Measurements from ENCODE around the gene FURIN.

FURIN gene

GRCh38 chr15:90930861-90931574 lies 62.6 kb downstream of the FURIN start:
- in situ Hi-C loops (cut with MboI; ENCODE audit: low sequenced_read_pairs, unreplicated experiment), result no loop called here
- DNase-seq (ENCODE audit: low spot score), result no peak
- no peak for TF ChIP-seq CTCF (IDR thresholded peaks at IDR 0.05; ENCODE audit: borderline replicate concordance, control extremely low read depth, extremely low read depth, insufficient read depth, missing control alignments)

GRCh38 chr15:90931575-90931827 lies 63.1 kb downstream of the FURIN start:
- in situ Hi-C loops (cut with MboI; ENCODE audit: low sequenced_read_pairs, unreplicated experiment), result no loop called here
- TF ChIP-seq CTCF (IDR thresholded peaks at IDR 0.05; ENCODE audit: borderline replicate concordance, control extremely low read depth, extremely low read depth, insufficient read depth, missing control alignments), result no peak
- no peak for DNase-seq (ENCODE audit: low spot score)

- in situ Hi-C loops (cut with MboI; ENCODE audit: low sequenced_read_pairs, unreplicated experiment), result no loop called here
- TF ChIP-seq CTCF (IDR thresholded peaks at IDR 0.05; ENCODE audit: borderline replicate concordance, control extremely low read depth, extremely low read depth, insufficient read depth, missing control alignments), result peak; percentile 94
- DNase-seq (ENCODE audit: low spot score), result peak; percentile 90
These were observed 63.7 kb downstream of the FURIN start, which contains the start of gene HDDC3 for GRCh38 chr15:90931828-90932659. Gene HDDC3 (minus strand): TSS chr15:90932549. CDS start chr15:90932540, 9 bp downstream.

- no peak for TF ChIP-seq CTCF (IDR thresholded peaks at IDR 0.05; ENCODE audit: borderline replicate concordance, control extremely low read depth, extremely low read depth, insufficient read depth, missing control alignments)
- in situ Hi-C loops (cut with MboI; ENCODE audit: low sequenced_read_pairs, unreplicated experiment), result no loop called here
These were observed 64.2 kb downstream of the FURIN start for GRCh38 chr15:90932660-90932991.

More at GRCh38 chr15:90932660-90932991, 64.2 kb downstream of the FURIN start:
- DNase-seq (ENCODE audit: low spot score), result no peak

Data from GM13976 (cell line).